Psoas muscle (tissue), 8 donors: Measurements from ENCODE around the gene OSM. TPM values are rescaled to one million over a fixed set of nuclear protein-coding genes. Genes with fewer than 3 reads are reported as not detected.

Source experiments
- ATAC-seq, 4 donors: fragments of 200-7000 bp; cut with Tn5 transposase; one replicate each; pipeline ENCODE4 v1.9.1; 2020; ENCODE audit warnings: moderate library complexity in 3 of 4, mild to moderate bottlenecking in 2 of 4
- DNase-seq, 2 donors: peaks; one replicate each; pipeline ENCODE4 v3.0.0-alpha.2; 2020
- H3K27ac ChIP-seq: fragments of 200-600 bp; one replicate; pipeline ENCODE4 v1.8.0; 2022
- H3K27me3 ChIP-seq, 3 donors: fragments of 200-600 bp in 1 of 3; one replicate each; pipeline versions ENCODE4 v1.6.1 to v1.8.0; 2013 to 2022; ENCODE audit warnings: low read length in 2 of 3, mild to moderate bottlenecking in 2 of 3, moderate library complexity in 1 of 3; ENCODE audit not compliant: insufficient read depth in 3 of 3
- H3K36me3 ChIP-seq, 2 donors: fragments of 200-600 bp in 1 of 2; one replicate each; pipeline versions ENCODE4 v1.6.1 to v1.8.0; 2013 to 2022; ENCODE audit warnings: low read depth in 1 of 2, mild to moderate bottlenecking in 1 of 2, moderate library complexity in 1 of 2; ENCODE audit not compliant: insufficient read depth in 1 of 2
- H3K4me1 ChIP-seq: fragments of 200-600 bp; one replicate; pipeline ENCODE4 v1.8.0; 2022
- H3K4me3 ChIP-seq: fragments of 200-600 bp; one replicate; pipeline ENCODE4 v1.8.0; 2022; ENCODE audit warnings: mild to moderate bottlenecking
- H3K9me3 ChIP-seq: fragments of 200-600 bp; one replicate; pipeline ENCODE4 v1.8.0; 2022
- WGBS, 3 donors: extraction: QIAGEN DNeasy Blood & Tissue Kit; methylation state at CpG; one replicate each; pipeline versions ENCODE4 v1.1.6 to v1.1.7; 2013; 5-methylcytosine and 5-hydroxymethylcytosine counted together
- intact Hi-C, 2 donors: fragments of 100-400 bp; cut with DNase I; formaldehyde crosslinking; loops; one replicate each; pipeline versions ENCODE4 v1.11.0 to v1.14.2; 2022
- polyA plus RNA-seq, 3 donors: library from polyadenylated mRNA; stranded (reverse); fragments of 200-250 nt; gene quantifications; one replicate each; pipeline ENCODE4 v1.2.3, GENCODE V29; 2013
- total RNA-seq, 4 donors: library from RNA; stranded (reverse); fragmentation: NEBNext Ultra II Directional in 2 of 4; extraction: Animal tissue kit (Norgen Biotek cat#: 25700) in 2 of 4; gene quantifications; one replicate each; pipeline versions ENCODE4 v1.2.1 to v1.2.4, GENCODE V29; 2021 to 2023
- TF ChIP-seq, protein P1 (sequence below): fragments of 200-600 bp; IDR thresholded peaks from one replicate; pipeline ENCODE4 v1.8.0; 2022; ENCODE audit warnings: antibody characterized with exemption
- donor health status: healthy with polysubstance abuse.
- donor health status: DM: no; HTN: no; CAD: no; lungs with moderate emphysema.
- donor health status: Bipolar disorder and iron deficiency.
- donor health status: healthy.
- donor health status: DM: yes; HTN: yes; CAD: no.
- donor health status: DM: no; HTN: no; CAD: no.
- donor health status: DM: no; HTN: no; CAD: no.
- donor health status: DM: yes; HTN: yes; CAD: no.

Gene OSM
- total and polyA plus RNA-seq, 7 donors, result 0.08 to 0.39 (median 0.23) TPM; not detected in 3

DNA sequence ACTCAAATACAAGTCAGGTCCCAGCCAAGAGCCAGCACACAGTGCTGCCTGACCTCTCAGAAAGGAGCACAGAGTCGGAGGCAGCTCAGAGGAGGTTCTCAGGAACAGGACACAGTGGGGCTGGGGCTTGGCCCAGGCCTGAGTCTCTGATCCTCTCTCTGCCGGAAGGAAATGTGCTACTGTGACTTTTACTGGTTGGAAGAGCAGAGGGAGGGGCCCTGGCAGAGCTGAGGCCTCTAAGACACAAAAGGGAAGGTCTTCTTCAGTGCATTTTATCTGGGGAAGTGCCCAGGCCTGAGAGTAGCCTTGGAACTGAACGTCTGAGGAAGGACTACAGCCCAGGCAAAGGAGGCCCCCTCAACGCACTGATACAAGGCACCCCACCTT, 38.9 kb upstream of the OSM start:
- Histone ChIP-seq H3K27ac (peak overlapping the region; percentile 30), H3K4me1 (peaks cover 21% of the 10 kb centered on the region), H3K27me3 (no peaks in the 10 kb centered on the region), H3K9me3 (no peaks in the 10 kb centered on the region), H3K4me3 (no peak overlapping the region), H3K36me3 (no peaks in the 10 kb centered on the region)
- ATAC-seq (peak in 3 of 4 donors; percentile 56 to 74 (median 61)), DNase-seq (peak; percentile 71 to 84)
- TF ChIP-seq, protein P1, sequence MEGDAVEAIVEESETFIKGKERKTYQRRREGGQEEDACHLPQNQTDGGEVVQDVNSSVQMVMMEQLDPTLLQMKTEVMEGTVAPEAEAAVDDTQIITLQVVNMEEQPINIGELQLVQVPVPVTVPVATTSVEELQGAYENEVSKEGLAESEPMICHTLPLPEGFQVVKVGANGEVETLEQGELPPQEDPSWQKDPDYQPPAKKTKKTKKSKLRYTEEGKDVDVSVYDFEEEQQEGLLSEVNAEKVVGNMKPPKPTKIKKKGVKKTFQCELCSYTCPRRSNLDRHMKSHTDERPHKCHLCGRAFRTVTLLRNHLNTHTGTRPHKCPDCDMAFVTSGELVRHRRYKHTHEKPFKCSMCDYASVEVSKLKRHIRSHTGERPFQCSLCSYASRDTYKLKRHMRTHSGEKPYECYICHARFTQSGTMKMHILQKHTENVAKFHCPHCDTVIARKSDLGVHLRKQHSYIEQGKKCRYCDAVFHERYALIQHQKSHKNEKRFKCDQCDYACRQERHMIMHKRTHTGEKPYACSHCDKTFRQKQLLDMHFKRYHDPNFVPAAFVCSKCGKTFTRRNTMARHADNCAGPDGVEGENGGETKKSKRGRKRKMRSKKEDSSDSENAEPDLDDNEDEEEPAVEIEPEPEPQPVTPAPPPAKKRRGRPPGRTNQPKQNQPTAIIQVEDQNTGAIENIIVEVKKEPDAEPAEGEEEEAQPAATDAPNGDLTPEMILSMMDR, result no peak
- intact Hi-C loops, result no loop called here
- 43 to 49% (median 45%) methylated on average over 4 of the region's 4 CpGs for WGBS, 3 donors

- intact Hi-C loops, result no loop called here
- H3K36me3 ChIP-seq, result no peaks in the 10 kb centered on the region
- H3K27ac ChIP-seq, result peak overlapping the region; percentile 30
- TF ChIP-seq, protein P1, result no peak
- no peaks in the 10 kb centered on the region for H3K27me3 ChIP-seq
- peaks cover 13% of the 10 kb centered on the region for H3K4me1 ChIP-seq
- DNase-seq (no peak), ATAC-seq (no peak)
- H3K9me3 ChIP-seq, result no peaks in the 10 kb centered on the region
- 69 to 78% (median 75%) methylated on average over 7 of the region's 7 CpGs for WGBS, 3 donors
- H3K4me3 ChIP-seq, result no peak overlapping the region
Measured at GRCh38 chr22:30304495-30305244, 38.0 kb upstream of the OSM start.

GRCh38 chr22:30302810-30303138, 36.1 kb upstream of the OSM start:
- intact Hi-C loops, result no loop called here
- H3K27ac ChIP-seq, result peak overlapping the region; percentile 46
- H3K36me3 ChIP-seq, result peaks cover 0 to 10% of the 10 kb centered on the region in 2 donors
- no peaks in the 10 kb centered on the region for H3K9me3 ChIP-seq
- H3K4me1 ChIP-seq, result peaks cover 13% of the 10 kb centered on the region
- no peak for ATAC-seq
- TF ChIP-seq, protein P1, result no peak
- 54 to 66% (median 64%) methylated on average over 5 of the region's 5 CpGs for WGBS, 3 donors
- no peak for DNase-seq
- no peak overlapping the region for H3K4me3 ChIP-seq
- H3K27me3 ChIP-seq, result no peaks in the 10 kb centered on the region

DNA sequence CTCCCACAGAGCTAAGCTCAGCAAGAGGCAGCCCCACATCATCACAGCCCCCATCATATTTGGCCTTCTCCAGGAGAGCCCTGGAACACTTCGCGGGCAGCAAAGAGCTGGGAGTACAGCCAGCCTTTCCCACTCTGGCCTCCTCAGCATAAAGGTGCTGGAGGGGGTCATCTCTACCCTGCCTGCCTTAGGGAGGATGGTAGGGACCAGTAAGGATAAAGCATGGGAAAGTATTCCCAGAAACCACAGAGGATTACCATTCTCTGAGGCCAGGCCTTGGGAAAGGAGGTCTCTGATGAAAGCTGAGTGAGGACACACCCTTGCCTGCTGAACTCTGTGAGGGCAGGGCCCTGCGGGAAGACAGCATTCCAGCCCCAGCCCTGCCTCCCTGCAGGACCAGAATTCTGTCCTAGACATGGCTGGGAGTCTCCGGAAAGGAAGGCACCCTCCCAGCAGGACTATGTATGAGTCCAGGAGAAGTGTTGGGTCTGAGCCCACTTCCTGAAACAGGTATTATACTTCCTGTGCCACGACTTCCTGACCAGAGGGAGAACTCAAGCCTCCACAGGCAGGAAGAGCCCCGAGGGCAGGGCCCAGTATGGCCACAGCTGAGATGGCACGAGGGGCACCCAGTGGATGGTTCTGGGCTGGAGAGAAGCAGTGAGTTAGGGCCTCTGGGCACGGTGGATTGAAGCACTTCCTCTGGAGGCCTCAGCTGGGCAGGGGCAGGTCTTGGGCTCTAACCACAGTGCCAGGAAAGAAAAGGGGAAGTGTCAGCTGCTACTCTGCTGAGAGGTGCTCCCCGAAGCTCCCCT, 35.6 kb upstream of the OSM start:
- peaks cover 0 to 15% of the 10 kb centered on the region in 2 donors for H3K36me3 ChIP-seq
- intact Hi-C loops, result no loop called here
- peak overlapping the region; percentile 46 for H3K27ac ChIP-seq
- DNase-seq, result peak in 1 of 2 donors; percentile 70
- no peak overlapping the region for H3K4me3 ChIP-seq
- H3K4me1 ChIP-seq, result peaks cover 13% of the 10 kb centered on the region
- WGBS, 3 donors, result 40 to 52% (median 41%) methylated on average over 9 of the region's 9 CpGs
- H3K9me3 ChIP-seq, result no peaks in the 10 kb centered on the region
- TF ChIP-seq, protein P1, result no peak
- ATAC-seq, result peak; percentile 29 to 39 (median 33)
- H3K27me3 ChIP-seq, result no peaks in the 10 kb centered on the region
